Thyroid gland (tissue), 4 donors: ENCODE results near the gene CDC16.

ENCODE experiments used
- POLR2A ChIP-seq, 2 donors: fragments of 450-650 bp; IDR thresholded peaks; one replicate each; pipeline ENCODE4 v1.6.1; 2017; ENCODE audit warnings: antibody characterized with exemption in 2 of 2, mild to moderate bottlenecking in 2 of 2, moderate library complexity in 1 of 2
- TF ChIP-seq, protein P1 (sequence below), 6 experiments: fragments of 200-600 bp in 3 of 6; fragments of 450-650 bp in 3 of 6; sonication (generic) in 3 of 6; IDR thresholded peaks; one replicate each; pipeline ENCODE4 v1.5.1; 2016 to 2019; ENCODE audit warnings: antibody characterized with exemption in 6 of 6, mild to moderate bottlenecking in 2 of 6, inconsistent platforms in 1 of 6, moderate library complexity in 1 of 6

DNA sequence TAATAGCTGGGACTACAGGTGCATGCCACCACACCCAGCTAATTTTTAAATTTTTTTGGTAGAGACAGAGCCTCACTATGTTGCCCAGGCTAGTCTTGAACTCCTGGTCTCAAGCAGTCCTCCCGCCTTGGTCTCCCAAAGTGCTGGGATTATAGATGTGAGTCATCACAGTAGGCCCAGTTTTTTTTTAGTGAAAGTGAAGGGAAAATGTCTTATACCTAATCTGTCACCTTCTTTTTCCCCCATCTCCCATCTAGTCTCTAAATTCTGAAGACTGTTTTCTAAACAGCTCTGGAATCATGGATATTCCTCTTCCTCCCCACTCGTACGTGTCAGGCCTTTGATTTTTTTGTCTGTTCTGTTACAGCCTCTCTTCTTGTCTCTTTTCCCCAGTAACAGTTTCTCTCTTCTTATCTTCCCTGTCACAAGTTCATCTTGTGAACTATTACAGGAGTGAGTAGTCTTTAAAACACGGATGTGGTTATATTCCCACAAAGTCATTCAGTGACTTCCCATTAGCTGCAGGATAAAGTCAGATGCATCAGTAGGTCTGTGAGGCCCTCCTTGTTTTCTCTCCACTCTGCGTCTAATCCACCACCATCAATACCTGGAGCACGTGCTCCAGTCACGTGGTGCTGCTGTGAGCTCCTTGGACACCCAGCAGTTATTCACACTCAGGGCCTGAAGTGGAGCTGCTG, 2.9 kb downstream of the CDC16 start:
- TF ChIP-seq, protein P1, sequence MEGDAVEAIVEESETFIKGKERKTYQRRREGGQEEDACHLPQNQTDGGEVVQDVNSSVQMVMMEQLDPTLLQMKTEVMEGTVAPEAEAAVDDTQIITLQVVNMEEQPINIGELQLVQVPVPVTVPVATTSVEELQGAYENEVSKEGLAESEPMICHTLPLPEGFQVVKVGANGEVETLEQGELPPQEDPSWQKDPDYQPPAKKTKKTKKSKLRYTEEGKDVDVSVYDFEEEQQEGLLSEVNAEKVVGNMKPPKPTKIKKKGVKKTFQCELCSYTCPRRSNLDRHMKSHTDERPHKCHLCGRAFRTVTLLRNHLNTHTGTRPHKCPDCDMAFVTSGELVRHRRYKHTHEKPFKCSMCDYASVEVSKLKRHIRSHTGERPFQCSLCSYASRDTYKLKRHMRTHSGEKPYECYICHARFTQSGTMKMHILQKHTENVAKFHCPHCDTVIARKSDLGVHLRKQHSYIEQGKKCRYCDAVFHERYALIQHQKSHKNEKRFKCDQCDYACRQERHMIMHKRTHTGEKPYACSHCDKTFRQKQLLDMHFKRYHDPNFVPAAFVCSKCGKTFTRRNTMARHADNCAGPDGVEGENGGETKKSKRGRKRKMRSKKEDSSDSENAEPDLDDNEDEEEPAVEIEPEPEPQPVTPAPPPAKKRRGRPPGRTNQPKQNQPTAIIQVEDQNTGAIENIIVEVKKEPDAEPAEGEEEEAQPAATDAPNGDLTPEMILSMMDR (IDR thresholded peaks at IDR 0.05): no peak
- no peak for TF ChIP-seq POLR2A (IDR thresholded peaks at IDR 0.05)
